NB4 (cell line): ENCODE data around the gene INTS1.

Experiments
- POLR2A ChIP-seq: IDR thresholded peaks from 2 replicates; pipeline ENCODE4 v1.6.1; 2011; ENCODE audit warnings: mild to moderate bottlenecking; ENCODE audit not compliant: insufficient read length; ENCODE audit errors: extremely low read depth
- TF ChIP-seq, protein P1 (sequence below): IDR thresholded peaks from one replicate; pipeline ENCODE4 v1.5.1; 2012; ENCODE audit warnings: low read depth, low read length

- TF ChIP-seq, protein P1, sequence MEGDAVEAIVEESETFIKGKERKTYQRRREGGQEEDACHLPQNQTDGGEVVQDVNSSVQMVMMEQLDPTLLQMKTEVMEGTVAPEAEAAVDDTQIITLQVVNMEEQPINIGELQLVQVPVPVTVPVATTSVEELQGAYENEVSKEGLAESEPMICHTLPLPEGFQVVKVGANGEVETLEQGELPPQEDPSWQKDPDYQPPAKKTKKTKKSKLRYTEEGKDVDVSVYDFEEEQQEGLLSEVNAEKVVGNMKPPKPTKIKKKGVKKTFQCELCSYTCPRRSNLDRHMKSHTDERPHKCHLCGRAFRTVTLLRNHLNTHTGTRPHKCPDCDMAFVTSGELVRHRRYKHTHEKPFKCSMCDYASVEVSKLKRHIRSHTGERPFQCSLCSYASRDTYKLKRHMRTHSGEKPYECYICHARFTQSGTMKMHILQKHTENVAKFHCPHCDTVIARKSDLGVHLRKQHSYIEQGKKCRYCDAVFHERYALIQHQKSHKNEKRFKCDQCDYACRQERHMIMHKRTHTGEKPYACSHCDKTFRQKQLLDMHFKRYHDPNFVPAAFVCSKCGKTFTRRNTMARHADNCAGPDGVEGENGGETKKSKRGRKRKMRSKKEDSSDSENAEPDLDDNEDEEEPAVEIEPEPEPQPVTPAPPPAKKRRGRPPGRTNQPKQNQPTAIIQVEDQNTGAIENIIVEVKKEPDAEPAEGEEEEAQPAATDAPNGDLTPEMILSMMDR = no peak
- TF ChIP-seq POLR2A = no peak
Measured at GRCh38 chr7:1444925-1445322, 59.3 kb downstream of the INTS1 start.
